NCI-H1694 (cell line): ENCODE data around the gene CACNA1C.

Experiments
- DNase-seq: peaks from one replicate; lab custom pipeline; 2025; lab: John Stamatoyannopoulos, UW

Gene CACNA1C

DNA sequence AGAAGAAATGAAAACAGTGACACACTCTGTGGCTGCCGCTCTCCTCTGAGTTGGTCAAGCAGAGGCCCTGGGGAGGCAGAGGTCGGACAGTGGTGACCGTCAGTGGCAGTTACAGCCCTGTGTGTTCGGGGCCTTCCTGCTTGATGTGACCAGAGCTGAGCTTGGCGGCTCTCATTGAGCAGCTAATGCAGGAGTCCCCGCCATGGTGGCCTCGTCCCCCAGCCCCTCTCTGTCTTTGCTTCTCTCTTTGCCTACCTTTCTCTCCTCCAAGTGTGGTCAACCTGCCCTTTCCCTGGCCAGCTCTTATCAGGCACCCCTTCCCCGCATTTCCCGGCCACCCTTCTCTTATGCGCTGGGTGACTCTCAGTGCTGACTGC is 362.8 kb downstream of the CACNA1C start:
- DNase-seq: no peak

DNA sequence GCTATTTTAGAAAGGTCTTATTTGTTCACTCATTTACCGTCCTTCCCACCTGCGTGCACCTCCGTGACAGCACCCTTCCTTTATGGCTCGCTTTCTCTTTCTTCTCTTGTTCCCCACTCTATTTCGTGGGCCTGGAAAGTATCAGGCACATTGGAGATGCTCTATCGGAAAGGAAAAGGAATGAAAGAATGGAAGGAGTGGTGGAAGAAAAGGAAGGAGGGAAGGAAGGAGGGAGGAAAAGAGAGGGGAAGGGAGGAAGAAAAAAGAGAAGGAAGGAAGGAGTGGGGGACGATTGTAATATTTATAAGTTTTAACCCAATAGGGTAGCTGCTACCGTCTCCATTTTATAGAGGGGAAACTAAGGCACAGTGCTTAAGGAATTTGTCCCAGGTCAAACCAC is 363.4 kb downstream of the CACNA1C start:
- no peak for DNase-seq

DNA sequence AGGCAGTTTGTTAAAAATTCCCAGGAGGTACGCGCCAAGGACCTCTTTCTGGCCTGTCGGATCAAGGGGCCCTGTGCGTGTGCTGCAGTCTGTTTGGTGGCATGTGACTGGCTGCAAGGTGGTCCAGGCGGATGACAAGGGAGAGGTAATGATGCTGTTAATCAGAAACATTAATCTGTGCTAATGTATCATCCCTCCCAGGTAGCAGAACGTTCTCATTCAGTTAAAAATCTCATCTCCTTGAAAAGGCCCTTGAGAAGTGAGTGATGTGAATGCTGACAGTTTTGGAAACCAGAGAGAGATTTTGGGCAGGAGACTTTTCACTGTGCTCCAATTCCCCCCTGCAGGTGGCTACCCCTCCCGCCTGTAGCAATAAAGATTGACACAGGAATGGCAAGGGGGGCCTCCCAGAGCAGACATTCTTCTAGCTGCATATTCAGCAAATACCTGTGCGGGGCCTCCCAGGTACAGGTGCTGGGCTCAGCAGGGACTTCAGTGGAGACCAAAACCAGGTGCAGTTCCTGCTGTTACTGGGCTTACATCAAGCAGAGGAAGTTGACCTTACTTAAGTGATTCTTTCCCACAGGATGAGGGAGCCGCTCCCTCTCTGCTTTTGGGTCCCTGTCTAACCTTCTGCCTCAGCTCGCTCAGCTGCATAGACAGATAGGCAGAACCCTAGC is 364.8 kb downstream of the CACNA1C start:
- no peak for DNase-seq

DNA sequence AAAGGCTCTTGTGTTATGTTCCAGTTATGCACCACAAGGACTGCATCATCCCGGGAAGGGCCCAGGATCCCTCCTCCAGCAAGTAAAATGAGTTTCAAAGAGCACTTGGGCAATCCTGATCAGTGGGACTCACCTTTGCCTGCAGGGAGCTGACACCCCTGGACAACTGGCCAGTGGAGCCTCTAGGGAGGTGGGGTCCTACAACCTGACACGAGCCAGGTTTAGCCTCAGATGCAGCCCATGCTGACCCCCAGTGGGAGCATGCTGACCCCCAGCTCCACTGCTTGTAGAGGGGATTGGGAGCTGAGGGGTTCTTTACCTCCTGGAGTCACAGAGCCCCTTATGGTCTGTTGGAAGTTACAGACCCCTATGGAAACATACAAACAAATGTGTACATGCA is 365.8 kb downstream of the CACNA1C start:
- no peak for DNase-seq

DNA sequence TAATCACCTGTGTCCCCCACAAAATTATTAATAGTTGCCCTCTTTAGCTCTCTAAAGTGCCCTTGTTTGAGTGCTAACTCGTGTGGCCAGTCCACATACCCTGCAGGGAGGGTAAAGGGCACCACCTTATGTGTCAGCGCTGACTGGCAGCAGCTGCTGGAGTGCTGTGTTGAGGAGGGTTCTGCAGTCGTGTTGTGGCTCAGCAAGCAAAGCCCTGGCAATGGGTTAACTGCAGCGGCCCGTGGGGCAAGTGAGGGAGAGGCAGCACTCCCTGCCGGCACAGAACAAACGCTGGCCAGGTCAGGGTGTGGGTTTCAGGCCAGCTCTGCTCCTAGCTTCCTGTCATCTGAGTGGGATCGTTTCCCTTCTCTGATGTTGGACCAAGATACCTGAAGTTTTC is 369.8 kb downstream of the CACNA1C start:
- DNase-seq: no peak

DNA sequence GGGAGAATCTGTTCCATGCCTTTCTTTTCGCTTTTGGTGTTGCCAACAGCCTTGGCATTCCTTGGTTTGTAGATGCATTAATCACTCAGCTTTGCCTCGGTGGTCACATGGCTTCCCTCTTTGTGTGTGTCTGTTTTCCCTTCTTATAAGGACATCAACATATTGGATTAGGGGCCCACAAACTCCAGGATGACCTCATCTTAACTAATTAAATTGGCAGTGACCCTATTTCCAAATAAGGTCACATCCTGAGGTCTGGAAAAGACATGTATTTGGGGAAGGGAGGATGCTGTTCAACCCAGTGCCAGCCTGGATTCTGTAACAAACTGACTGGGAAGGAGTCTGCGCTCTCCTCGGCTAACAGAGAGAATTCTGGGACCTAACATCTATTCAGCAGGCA is 376.2 kb downstream of the CACNA1C start:
- DNase-seq: no peak

DNA sequence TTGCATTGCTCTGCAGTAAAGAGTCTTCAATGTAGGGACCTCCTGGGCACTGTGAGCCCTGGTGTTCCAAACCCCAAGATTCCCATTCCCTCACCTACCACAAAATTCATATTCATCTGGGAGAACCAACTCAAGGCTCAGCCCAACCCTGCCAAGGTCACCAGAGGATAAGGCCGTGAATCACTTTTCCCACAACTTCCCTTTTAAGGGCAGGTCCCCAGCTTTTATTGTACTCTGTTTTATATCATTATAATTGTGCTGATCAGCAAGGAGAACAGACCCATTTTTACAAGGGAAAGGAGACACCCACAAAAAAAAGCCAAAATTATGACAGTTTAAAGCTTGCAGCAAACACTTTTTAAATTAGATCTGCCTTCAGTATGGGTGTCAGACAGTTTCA is 379.0 kb downstream of the CACNA1C start:
- DNase-seq: no peak

DNA sequence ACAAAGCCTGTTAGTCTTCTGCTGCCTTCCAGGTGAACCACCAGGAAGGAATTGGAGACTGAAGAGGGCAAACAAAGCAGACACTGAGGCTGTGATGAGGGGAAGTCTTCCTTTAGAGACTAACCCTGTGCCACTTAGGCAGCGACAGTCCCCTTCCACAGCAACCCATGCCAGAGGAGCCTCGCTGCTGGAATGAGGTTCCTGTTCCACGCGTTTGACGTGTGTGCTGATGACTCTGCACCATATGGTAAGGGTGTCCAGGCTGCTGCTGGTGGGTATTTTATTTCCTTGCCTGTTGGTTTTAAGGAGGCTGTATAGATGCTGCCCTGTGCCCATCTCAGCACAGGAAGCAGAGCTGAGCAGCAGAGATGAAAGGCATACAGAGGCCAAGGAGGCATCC is 380.1 kb downstream of the CACNA1C start:
- DNase-seq: no peak

DNA sequence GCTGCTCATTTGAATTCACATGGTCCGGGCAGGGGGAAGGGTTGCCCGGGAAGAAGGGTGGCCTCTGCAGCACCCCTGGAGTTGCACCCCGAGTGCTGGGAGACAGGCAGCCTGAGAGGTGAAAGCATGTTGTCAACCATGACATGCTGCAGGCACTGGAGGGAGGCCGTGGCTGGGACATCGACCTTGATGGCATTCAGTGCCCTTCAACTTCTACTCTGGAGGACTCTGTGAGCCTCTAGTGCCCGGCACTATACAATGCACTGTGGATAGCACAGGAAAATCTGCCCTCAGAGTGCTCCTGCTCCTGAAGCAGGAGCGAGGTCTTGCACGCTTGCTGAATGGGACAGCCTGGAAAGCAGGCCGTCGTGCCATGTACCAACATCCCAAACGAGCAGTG is 382.7 kb downstream of the CACNA1C start:
- DNase-seq: no peak

DNA sequence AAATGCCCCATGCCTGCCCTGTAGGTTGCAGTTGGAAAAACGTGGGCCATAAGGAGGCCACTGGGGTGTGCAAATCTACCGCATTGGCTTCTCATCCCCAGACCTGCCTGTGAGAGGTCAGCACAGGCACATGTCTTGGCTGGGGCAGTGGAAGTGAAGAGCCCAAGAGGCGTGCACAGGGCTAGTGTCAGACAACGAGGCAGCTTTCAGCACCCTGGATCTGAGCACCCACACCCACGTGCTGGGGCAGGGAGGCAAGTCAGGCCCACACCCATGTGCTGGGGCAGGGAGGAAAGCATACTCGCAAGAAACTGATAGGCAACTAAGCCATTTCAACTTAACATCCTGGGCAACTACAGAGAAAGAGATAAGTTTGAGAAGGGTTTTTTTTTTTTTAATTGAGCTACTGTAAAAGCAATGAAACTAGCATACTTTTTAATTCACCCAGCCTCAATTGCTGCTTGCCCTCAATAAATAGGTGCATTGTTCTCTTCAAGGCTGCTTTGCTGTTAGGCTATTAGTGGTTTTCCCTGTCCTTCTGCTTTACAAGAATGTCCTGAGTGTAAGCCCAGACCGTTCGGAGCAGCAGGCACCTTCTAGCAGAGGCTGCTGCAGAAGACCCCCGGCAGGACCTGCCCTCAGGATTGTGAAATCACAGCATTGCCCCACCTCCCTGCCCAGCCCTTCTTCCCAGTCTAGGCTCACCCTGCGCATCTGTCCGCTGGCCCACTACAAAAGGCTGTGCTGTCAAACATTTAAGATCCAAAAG is 386.7 kb downstream of the CACNA1C start:
- DNase-seq: no peak

DNA sequence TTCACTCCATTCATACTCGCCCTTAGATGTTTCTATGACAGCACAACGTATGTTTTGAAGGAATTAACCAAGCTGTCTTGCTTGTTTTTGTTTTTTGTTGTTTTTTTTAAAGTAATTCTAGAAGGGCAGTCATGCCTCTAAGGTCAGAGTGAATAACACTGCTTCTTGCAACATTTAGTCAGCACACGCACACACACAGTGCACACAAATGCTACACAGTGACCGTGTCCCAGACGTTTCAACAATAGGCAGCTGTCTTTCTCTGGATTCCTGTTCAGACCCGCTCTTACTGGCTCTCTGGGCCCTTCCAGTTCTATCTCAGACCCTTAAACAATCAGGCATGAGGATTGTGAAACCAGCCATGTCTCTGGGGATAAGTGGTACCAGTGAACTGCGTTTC is 391.0 kb downstream of the CACNA1C start:
- no peak for DNase-seq

DNA sequence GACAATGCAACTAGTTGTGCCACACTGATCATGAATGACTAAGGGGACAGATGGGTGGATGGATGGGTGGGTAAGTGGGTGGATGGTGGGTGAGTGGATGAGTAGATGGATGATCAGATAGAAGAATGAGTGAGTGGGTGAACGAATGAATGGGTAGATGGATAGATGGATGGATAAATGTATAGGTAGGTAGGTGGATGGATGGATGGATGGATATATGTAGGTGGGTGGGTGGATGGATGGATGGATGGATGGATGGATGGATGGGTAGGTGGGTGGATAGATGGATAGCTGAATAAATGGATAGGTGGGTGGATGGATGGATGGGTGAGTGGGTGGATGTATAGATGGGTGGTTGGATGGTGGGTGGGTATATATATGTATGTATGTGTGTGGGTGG is 393.2 kb downstream of the CACNA1C start:
- no peak for DNase-seq

DNA sequence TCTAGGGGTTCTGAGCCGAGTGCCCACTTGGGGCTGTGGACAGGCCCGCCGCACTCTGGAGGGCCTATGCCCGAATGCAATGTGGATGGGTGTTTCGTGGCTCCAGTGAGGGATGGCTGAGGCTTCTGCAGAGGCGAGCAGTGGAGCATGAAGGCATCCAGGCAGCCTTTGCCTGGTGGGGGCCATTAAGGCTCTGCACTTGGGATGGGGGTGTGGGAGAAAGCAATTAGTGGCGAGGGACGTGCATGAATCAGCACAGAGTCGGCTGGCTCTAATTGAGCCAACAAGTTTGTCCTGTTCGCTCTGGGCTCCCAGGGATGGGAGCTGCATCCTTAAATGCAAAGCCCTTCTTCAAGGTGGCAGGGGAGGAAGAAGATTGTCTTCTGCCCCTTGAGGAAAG is 395.1 kb downstream of the CACNA1C start:
- DNase-seq: no peak

DNA sequence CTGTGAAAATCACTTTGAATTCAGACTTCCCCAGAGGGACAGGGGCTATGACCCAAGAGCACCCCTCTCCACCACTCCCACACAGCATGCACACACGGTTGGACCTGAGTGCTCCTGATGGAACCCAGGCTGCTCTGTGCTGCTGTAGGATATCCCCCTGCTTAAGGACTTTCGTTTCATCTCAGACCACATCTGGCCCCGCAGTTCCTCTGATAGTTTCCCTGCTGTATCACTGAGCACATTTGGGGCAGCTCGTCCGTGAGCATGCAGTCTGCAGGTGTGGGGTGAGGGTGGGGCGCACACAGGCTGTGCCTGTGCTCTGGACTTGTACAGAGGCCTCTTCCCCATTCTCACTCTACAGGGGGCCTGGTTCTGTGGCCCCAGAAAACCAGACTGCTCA is 396.8 kb downstream of the CACNA1C start:
- no peak for DNase-seq

DNA sequence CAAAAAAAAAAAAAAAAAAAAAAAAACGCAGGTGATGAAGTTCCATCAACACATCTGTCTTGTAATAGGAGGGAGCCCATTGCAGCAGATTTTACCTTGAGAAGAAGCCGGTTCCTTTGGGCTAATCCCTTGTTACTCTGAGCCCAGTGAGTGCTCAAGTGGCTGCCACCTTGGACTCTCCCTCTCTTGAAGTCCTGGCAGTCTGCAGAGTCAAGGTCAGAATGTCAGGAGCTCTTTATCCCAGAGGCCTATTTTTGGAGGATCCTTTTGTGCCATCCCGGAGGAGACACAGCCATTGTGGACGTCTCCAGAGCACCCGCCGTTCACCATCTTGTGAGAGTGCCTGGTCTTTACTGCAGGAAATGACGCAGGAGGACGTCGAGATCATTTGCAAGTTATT is 397.8 kb downstream of the CACNA1C start:
- DNase-seq: no peak

DNA sequence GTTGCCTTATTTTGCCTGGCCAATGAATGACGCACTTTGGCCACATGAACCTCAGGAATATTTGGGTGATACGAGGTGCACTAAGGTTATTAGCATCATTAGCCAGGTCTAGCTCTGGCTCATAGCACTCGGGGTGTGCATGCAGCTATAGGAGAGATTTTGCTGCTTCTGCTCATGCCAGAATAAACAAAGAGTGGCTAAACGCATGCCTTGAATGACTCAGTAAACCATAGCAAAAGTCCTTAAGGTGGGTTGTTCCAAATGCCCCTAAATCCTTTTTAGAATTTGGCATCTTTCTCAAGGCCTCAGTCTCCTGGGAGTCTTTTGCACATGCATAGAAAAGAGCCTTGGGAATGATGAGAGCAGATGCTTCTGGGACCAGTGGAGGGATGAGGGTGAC is 398.2 kb downstream of the CACNA1C start:
- no peak for DNase-seq

DNA sequence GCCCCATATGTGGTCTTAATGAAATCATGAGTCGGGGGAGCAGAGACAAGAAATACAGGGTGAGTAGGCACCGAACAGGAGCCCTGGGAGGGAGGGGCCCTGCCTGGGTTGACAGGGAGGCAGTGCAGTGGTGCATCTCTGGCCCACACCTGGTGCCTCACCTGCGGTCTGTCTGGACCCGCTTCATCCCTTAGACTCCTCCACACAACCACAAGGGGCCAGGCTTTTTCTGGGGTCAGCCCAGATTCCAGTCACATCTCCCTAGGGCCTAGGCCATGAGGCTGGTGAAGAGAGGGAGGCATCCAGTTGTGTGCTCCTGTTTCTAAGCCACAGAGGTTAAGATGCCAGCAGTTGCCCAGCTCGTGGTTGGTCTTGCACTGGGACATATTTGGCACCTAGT is 398.7 kb downstream of the CACNA1C start:
- DNase-seq: no peak

DNA sequence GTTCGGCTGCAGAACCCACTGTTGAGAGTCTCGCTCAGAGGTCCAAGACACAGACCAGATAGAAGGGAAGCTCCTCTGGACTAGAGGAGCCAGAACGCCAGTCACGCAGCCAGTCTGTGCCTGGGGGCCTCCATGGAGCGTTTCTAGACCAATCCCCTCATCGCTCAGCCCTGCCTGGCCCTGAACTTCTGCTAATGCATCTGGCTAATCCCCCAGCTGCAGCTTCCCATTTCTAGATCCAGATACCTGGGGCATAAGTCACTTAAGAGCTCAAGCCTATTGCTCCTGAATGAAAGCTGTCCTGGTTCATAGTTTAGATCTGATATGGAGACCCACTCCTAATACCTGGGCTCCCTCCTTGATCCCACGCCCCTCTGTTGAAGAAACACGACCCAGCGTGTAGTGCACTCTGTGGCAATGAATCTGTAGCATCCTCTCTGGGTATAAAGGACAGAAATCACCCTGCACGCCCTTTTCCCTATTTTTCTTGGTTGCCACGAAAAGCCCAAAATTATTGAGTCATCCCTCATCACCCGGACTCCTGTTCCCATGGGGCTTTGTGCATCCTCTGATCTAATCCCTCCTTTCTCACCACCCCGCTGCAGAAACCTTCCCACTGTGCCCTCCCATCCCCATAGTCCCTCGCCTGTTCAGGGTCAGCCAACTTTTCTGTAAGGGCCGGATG is 400.4 kb downstream of the CACNA1C start:
- DNase-seq: no peak

DNA sequence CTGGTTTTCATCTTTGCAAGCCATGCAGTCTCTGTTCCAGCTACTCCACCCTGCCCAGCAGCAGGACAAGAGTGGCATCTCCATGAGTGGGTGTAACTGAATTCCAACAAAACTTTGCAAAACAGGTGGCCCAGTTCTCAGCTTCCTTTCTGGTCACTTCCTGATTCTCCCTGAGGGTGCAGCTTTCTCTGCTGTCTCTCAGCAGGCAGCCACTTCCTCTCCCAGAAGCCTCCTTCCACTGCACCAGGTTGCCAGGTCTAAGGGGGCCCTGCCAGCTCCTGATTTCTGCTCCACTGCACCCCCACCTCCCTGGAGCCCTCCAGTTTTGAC is 400.9 kb downstream of the CACNA1C start:
- DNase-seq: no peak

DNA sequence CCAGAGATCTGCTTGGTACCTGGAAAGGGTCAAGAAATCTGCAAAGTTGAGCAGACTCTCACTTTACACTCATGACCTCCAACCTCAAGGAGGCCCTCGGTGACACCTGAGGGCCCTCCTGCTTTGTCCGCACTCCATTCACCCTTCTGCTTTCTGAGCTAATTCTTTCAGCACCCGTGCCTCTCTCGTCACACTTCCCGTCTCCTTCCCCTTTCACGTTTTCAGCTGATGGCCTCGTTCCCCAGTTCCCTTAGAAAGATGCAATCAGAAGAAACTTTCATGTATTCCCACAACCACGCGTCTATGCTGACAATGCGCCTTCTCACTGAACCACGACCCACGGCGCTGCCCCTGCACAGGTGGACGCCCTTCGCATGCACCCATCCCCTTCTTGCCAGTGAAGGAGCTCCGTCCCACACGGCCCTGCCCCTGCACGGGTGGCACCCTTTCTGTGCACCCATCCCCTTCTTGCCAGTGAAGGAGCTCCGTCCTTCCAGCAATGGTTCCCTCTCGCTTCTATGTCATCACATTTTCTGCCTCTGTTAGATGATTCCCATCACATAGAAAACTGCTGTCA is 401.9 kb downstream of the CACNA1C start:
- DNase-seq: no peak

DNA sequence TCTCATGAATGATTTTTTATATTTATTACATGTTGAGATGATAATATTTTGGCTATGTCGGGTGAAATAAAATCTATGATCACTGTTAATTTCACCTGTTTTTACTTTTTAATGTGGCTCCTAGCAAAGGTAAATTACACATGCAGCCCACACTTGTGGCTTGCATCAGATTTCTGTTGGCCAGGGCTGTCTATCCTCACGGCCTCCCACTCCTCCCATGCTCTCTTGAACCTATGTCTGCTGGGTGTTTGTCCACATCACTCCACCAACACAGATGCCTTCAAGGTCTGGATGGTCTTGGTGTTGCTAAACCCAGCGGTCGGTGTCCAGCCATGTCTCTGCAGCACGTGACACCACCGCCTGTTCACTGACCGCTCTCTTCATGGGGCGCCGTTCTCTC is 402.6 kb downstream of the CACNA1C start:
- DNase-seq: no peak

DNA sequence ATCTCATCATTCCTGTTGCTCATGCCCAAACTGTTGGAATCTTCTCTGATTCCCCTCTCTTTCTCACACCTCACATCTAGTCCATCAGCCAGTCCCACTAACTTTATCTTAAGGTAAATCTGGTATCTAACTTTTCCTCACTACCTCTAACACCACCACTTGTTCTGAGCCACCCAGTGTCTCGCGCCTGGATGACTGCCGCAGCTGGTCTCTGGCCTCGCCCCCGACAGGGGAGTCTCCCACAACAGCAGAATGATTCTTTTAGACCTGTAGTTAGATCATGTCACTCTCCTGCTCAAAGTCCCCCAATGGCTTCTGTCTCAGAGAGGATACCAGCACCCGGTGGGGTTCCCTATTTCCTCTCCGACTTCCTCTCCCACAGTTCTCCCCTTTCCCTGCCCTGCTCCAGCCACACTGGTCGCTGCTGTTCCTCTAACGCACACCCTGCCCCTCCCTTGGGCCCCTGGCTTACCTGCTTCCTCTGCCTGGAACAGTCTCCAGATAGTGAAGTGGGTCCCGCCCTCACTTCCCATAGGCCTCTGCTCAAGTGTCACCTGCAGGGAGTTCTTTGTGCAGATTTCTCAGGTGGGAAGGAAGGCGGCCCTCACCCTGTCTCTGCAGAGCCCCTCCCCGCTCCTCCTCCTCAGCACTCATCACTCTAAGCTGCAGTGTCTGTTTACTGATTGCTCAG is 403.5 kb downstream of the CACNA1C start:
- no peak for DNase-seq

DNA sequence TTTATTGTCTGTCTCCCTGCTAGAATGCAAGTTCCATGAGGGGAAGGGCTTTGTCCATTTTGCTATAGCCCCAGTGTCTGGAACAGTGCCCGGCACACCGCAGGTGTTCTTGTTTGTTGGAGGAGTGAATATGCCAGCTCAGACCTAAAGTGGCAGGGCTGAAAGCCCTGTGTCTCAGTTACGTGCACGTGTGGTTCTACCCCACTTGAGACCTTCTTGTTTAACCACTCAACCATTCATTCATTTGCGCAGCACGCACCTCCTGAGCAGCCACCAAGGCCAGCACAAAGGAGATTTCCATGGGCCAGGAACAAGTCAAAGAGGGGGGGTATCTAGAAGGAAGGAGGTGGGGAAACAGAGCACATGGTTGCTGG is 404.0 kb downstream of the CACNA1C start:
- DNase-seq: no peak
